ENCODE results near the gene PPP6R3. TPM values are rescaled to one million over a fixed set of nuclear protein-coding genes. Genes with fewer than 3 reads are reported as not detected.

Gene PPP6R3
- total RNA-seq, 1 donor from 2014 or later = 142 TPM

Other genes starting within 250 kb of the PPP6R3 start
- 32.1 and 37.3 TPM in 2 replicates for gene KMT5B, start 247.5 kb upstream of the PPP6R3 start, total RNA-seq
- gene C11orf24, start 188.8 kb upstream of the PPP6R3 start, total RNA-seq = 33.9 and 39.7 TPM in 2 replicates
- 21.4 and 23.9 TPM in 2 replicates for gene LRP5, start 148.2 kb upstream of the PPP6R3 start, total RNA-seq
- gene GAL, start 223.8 kb downstream of the PPP6R3 start, total RNA-seq = 0.65 and 0.91 TPM in 2 replicates

All from activated T-helper 1 cell treated with anti-CD3 and anti-CD28 coated beads, Interleukin-12 subunit alpha, Interleukin-12 subunit beta, Interleukin-2, Interleukin-4 antibody, amounts not matched to agents 30 ng/mL and 10 ng/mL and 1 ng/mL, durations not matched to agents 14 hours and 24 hours and 36 hours (primary cell).